ENCODE measurements around the gene ZFAND3. TPM values are rescaled to one million over a fixed set of nuclear protein-coding genes. Genes with fewer than 3 reads are reported as not detected.

Gene ZFAND3
- polyA plus RNA-seq, 3 donors: 11.5 to 21.1 (median 11.7) TPM

- no peak for DNase-seq
- H4K20me1 ChIP-seq (ENCODE audit: insufficient read depth, low read length): peaks cover 100% of the 10 kb centered on the region
- intact Hi-C loops (cut with micrococcal nuclease): no loop called here
- peaks cover 0 to 6% (median 0%) of the 10 kb centered on the region in 7 donors for H3K9me3 Mint-ChIP-seq
- H3K36me3 Mint-ChIP-seq: peaks cover 2 to 13% of the 10 kb centered on the region in 2 donors
- peaks cover 0 to 3% of the 10 kb centered on the region in 2 donors for H3K9me3 ChIP-seq (replicated peaks in 1 of 2; ENCODE audit: control insufficient read depth in 1 of 2, insufficient read depth in 1 of 2, low read length in 2 of 2)
- no peaks in the 10 kb centered on the region for H3K27me3 ChIP-seq (ENCODE audit: control insufficient read depth in 2 of 2, insufficient read depth in 2 of 2, low read length in 2 of 2)
- no peak for TF ChIP-seq CTCF (IDR thresholded peaks at IDR 0.05)
- no peak overlapping the region for H3K9ac ChIP-seq (ENCODE audit: insufficient read depth, low read length, poor library complexity, severe bottlenecking)
- no peak overlapping the region for H2AFZ ChIP-seq (ENCODE audit: insufficient read depth, low read depth, low read length, poor library complexity, severe bottlenecking)
- H3K27me3 Mint-ChIP-seq (ENCODE audit: low read depth in 3 of 3): no peaks in the 10 kb centered on the region
- WGBS (ENCODE audit: insufficient coverage): no CpG with 5 or more reads among the region's 4 CpGs
- H3K79me2 ChIP-seq (ENCODE audit: insufficient read depth, low read length): peaks cover 100% of the 10 kb centered on the region
- no peak overlapping the region for H3K27ac ChIP-seq (ENCODE audit: low read depth in 1 of 2, low read length in 2 of 2)
- no peaks in the 10 kb centered on the region for H3K4me1 ChIP-seq (ENCODE audit: control insufficient read depth in 1 of 2, insufficient read depth in 2 of 2, low read length in 2 of 2)
- no peaks in the 10 kb centered on the region for H3K36me3 ChIP-seq (replicated peaks in 1 of 2; ENCODE audit: control insufficient read depth in 1 of 2, insufficient read depth in 2 of 2, low read length in 2 of 2)
- peaks cover 10% of the 10 kb centered on the region for H3K4me1 Mint-ChIP-seq
- no peak overlapping the region for H3K4me3 Mint-ChIP-seq
- no peak overlapping the region for H3K4me2 ChIP-seq (replicated peaks; ENCODE audit: extremely low read depth, low read length, poor library complexity, severe bottlenecking)
- H3K4me3 ChIP-seq (replicated peaks in 1 of 3; ENCODE audit: low read depth in 2 of 3, low read length in 3 of 3): no peak overlapping the region
- no peak overlapping the region for H3K27ac Mint-ChIP-seq
Measured at GRCh38 chr6:37897818-37898515, 78.4 kb downstream of the ZFAND3 start.

GRCh38 chr6:37903351-37904340, 84.1 kb downstream of the ZFAND3 start:
- Histone ChIP-seq H3K9ac (ENCODE audit: insufficient read depth, low read length, poor library complexity, severe bottlenecking) (no peak overlapping the region), H3K4me3 (replicated peaks in 1 of 3; ENCODE audit: low read depth in 2 of 3, low read length in 3 of 3) (no peak overlapping the region), H3K27ac (ENCODE audit: low read depth in 1 of 2, low read length in 2 of 2) (no peak overlapping the region), H2AFZ (ENCODE audit: insufficient read depth, low read depth, low read length, poor library complexity, severe bottlenecking) (no peak overlapping the region), H3K4me2 (replicated peaks; ENCODE audit: extremely low read depth, low read length, poor library complexity, severe bottlenecking) (no peak overlapping the region), H3K36me3 (replicated peaks in 1 of 2; ENCODE audit: control insufficient read depth in 1 of 2, insufficient read depth in 2 of 2, low read length in 2 of 2) (no peaks in the 10 kb centered on the region), H3K9me3 (replicated peaks in 1 of 2; ENCODE audit: control insufficient read depth in 1 of 2, insufficient read depth in 1 of 2, low read length in 2 of 2) (no peaks in the 10 kb centered on the region), H4K20me1 (ENCODE audit: insufficient read depth, low read length) (peaks cover 99% of the 10 kb centered on the region), H3K79me2 (ENCODE audit: insufficient read depth, low read length) (peaks cover 96% of the 10 kb centered on the region), H3K4me1 (ENCODE audit: control insufficient read depth in 1 of 2, insufficient read depth in 2 of 2, low read length in 2 of 2) (no peaks in the 10 kb centered on the region), H3K27me3 (ENCODE audit: control insufficient read depth in 2 of 2, insufficient read depth in 2 of 2, low read length in 2 of 2) (no peaks in the 10 kb centered on the region)
- no peak overlapping the region for H3K4me3 Mint-ChIP-seq
- DNase-seq: no peak
- peaks cover 0 to 3% (median 0%) of the 10 kb centered on the region in 7 donors for H3K9me3 Mint-ChIP-seq
- no peaks in the 10 kb centered on the region for H3K36me3 Mint-ChIP-seq
- H3K27me3 Mint-ChIP-seq (ENCODE audit: low read depth in 3 of 3): no peaks in the 10 kb centered on the region
- H3K27ac Mint-ChIP-seq: no peak overlapping the region
- TF ChIP-seq CTCF (IDR thresholded peaks at IDR 0.05): no peak
- H3K4me1 Mint-ChIP-seq: peaks cover 5% of the 10 kb centered on the region
- no CpG with 5 or more reads among the region's 9 CpGs for WGBS (ENCODE audit: insufficient coverage)
- intact Hi-C loops (cut with micrococcal nuclease): no loop called here

All from CD14-positive monocyte (primary cell).